Uterus (tissue), 4 donors: ENCODE data around the gene SOCS6. TPM values are rescaled to one million over a fixed set of nuclear protein-coding genes. Genes with fewer than 3 reads are reported as not detected.

ENCODE experiments used
- DNase-seq, 2 donors: peaks; one replicate each; pipeline ENCODE4 v3.0.0-alpha.2; 2019 to 2020
- H3K27ac ChIP-seq, 2 donors: fragments of 200-600 bp; sonication (generic); 1 replicate in 1 of 2; 2 replicates in 1 of 2; pipeline ENCODE4 v1.5.1; 2016 to 2018
- H3K27me3 ChIP-seq, 2 donors: fragments of 200-600 bp; sonication (generic); one replicate each; pipeline ENCODE4 v1.5.1; 2018 to 2019; ENCODE audit warnings: control low read depth in 1 of 2
- H3K36me3 ChIP-seq, 2 donors: fragments of 200-600 bp; sonication (generic); one replicate each; pipeline ENCODE4 v1.5.1; 2019; ENCODE audit warnings: control low read depth in 1 of 2
- H3K4me1 ChIP-seq, 2 donors: fragments of 200-600 bp; sonication (generic); one replicate each; pipeline ENCODE4 v1.5.1; 2018 to 2019; ENCODE audit warnings: control low read depth in 1 of 2
- H3K4me3 ChIP-seq, 2 donors: fragments of 200-600 bp; sonication (generic); 1 replicate in 1 of 2; 2 replicates in 1 of 2; pipeline ENCODE4 v1.5.1; 2018 to 2019; ENCODE audit warnings: mild to moderate bottlenecking in 1 of 2
- H3K9me3 ChIP-seq, 2 donors: fragments of 200-600 bp; sonication (generic); one replicate each; pipeline ENCODE4 v1.5.1; 2019; ENCODE audit warnings: control low read depth in 1 of 2
- CTCF ChIP-seq, 4 experiments: fragments of 200-600 bp in 2 of 4; fragments of 450-650 bp in 2 of 4; sonication (generic) in 2 of 4; IDR thresholded peaks; one replicate each; pipeline ENCODE4 v1.5.1; 2016 to 2019; ENCODE audit warnings: antibody characterized with exemption in 4 of 4, mild to moderate bottlenecking in 2 of 4, moderate library complexity in 1 of 4
- POLR2A ChIP-seq, 2 donors: fragments of 450-650 bp; IDR thresholded peaks; one replicate each; pipeline ENCODE4 v1.6.1; 2016; ENCODE audit warnings: antibody characterized with exemption in 2 of 2, mild to moderate bottlenecking in 1 of 2, moderate library complexity in 1 of 2
- intact Hi-C: fragments of 100-400 bp; cut with DNase I; formaldehyde crosslinking; loops from one replicate; pipeline ENCODE4 v1.15.1; 2023; ENCODE audit warnings: low total_unique reads
- total RNA-seq, 4 donors: library from RNA; depleted of rRNA in 3 of 4; stranded (reverse); fragments of >200 nt in 3 of 4; gene quantifications; one replicate each; pipeline versions ENCODE4 v1.1.0 to v1.2.4, GENCODE V29; 2014 to 2023
- donor health status: DM: yes; HTN: yes; CAD: no.

Gene SOCS6
- total RNA-seq, 4 donors from 2014 or later: 12.9 to 59.5 (median 19.9) TPM

- no peak overlapping the region for H3K27ac ChIP-seq
- no peaks in the 10 kb centered on the region for H3K9me3 ChIP-seq
- TF ChIP-seq POLR2A (IDR thresholded peaks at IDR 0.05) (no peak), CTCF (IDR thresholded peaks at IDR 0.05) (no peak)
- H3K27me3 ChIP-seq: no peaks in the 10 kb centered on the region
- no peak overlapping the region for H3K4me3 ChIP-seq
- no peak for DNase-seq
- H3K4me1 ChIP-seq: no peaks in the 10 kb centered on the region
- H3K36me3 ChIP-seq: no peaks in the 10 kb centered on the region
- intact Hi-C loops: no loop called here
These were observed 82.2 kb downstream of the SOCS6 start for GRCh38 chr18:70370762-70371733.

GRCh38 chr18:70371908-70372307 lies 83.1 kb downstream of the SOCS6 start:
- no peak for TF ChIP-seq POLR2A (IDR thresholded peaks at IDR 0.05)
- no peak for TF ChIP-seq CTCF (IDR thresholded peaks at IDR 0.05)
- no peaks in the 10 kb centered on the region for H3K9me3 ChIP-seq
- intact Hi-C loops: no loop called here
- no peaks in the 10 kb centered on the region for H3K36me3 ChIP-seq
- H3K4me1 ChIP-seq: no peaks in the 10 kb centered on the region
- H3K27me3 ChIP-seq: no peaks in the 10 kb centered on the region
- H3K27ac ChIP-seq: no peak overlapping the region
- DNase-seq: no peak
- H3K4me3 ChIP-seq: no peak overlapping the region

- Histone ChIP-seq H3K9me3 (no peaks in the 10 kb centered on the region), H3K36me3 (no peaks in the 10 kb centered on the region), H3K4me3 (no peak overlapping the region), H3K4me1 (no peaks in the 10 kb centered on the region), H3K27me3 (no peaks in the 10 kb centered on the region), H3K27ac (no peak overlapping the region)
- intact Hi-C loops: no loop called here
- no peak for DNase-seq
- TF ChIP-seq POLR2A (IDR thresholded peaks at IDR 0.05) (no peak), CTCF (IDR thresholded peaks at IDR 0.05) (no peak)
These were observed 83.7 kb downstream of the SOCS6 start for GRCh38 chr18:70372450-70373041.

- intact Hi-C loops: no loop called here
- TF ChIP-seq POLR2A (IDR thresholded peaks at IDR 0.05) (no peak), CTCF (IDR thresholded peaks at IDR 0.05) (no peak)
These were observed 84.2 kb downstream of the SOCS6 start for GRCh38 chr18:70373042-70373519.

GRCh38 chr18:70374154-70374553 lies 85.3 kb downstream of the SOCS6 start:
- H3K4me1 ChIP-seq: no peaks in the 10 kb centered on the region
- DNase-seq: no peak
- H3K27ac ChIP-seq: no peak overlapping the region
- no peaks in the 10 kb centered on the region for H3K9me3 ChIP-seq
- H3K4me3 ChIP-seq: no peak overlapping the region
- intact Hi-C loops: no loop called here
- TF ChIP-seq CTCF (IDR thresholded peaks at IDR 0.05): no peak
- no peak for TF ChIP-seq POLR2A (IDR thresholded peaks at IDR 0.05)
- no peaks in the 10 kb centered on the region for H3K27me3 ChIP-seq
- no peaks in the 10 kb centered on the region for H3K36me3 ChIP-seq

More at GRCh38 chr18:70373042-70373519, 84.2 kb downstream of the SOCS6 start:
- no peaks in the 10 kb centered on the region for H3K9me3 ChIP-seq
- no peak overlapping the region for H3K27ac ChIP-seq
- no peaks in the 10 kb centered on the region for H3K4me1 ChIP-seq
- no peak overlapping the region for H3K4me3 ChIP-seq
- DNase-seq: no peak
- no peaks in the 10 kb centered on the region for H3K27me3 ChIP-seq
- H3K36me3 ChIP-seq: no peaks in the 10 kb centered on the region
